Measurements from ENCODE around the gene COQ2. TPM values are rescaled to one million over a fixed set of nuclear protein-coding genes. Genes with fewer than 3 reads are reported as not detected.
"Not testable (repeated sequence)": the region's sequence is repeated elsewhere in the genome, so short reads cannot be mapped to it uniquely, and the experiment has no call there.

COQ2 gene
- 13.9 TPM for polyA plus RNA-seq (2013, experiment 1 of 2; ENCODE audit: insufficient read length)
- 14.0 TPM for polyA plus RNA-seq (2013, experiment 2 of 2; ENCODE audit: insufficient read length)

GRCh38 chr4:83284193-83285054 is at the start of gene COQ2:
Gene COQ2 (minus strand): TSS chr4:83284798. CDS start chr4:83284764, 34 bp downstream.
- DNase-seq = peak; percentile 94

DNA sequence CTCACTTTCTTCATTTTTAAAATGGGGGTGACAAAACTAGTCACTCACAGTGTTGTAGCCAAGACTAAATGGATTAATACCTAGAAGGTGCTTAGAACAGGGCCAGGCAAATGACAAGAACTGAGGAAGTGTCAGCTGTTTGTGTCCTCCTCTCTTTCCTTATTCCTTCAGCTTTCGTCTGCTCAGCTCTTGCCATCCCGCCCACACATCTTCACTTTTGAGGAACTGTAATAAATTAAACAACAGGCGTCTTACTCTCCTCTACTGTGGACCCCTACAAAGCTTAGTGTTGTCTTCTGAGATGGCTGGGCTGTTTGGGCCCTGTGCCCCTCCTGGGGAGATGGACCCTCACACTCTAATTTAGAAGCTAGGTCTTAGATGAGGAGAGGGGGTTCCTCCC is 47.4 kb upstream of the COQ2 start:
- DNase-seq = no peak

- peak; percentile 12 for DNase-seq
Measured at GRCh38 chr4:83329521-83330110, 45.0 kb upstream of the COQ2 start.

- DNase-seq = no peak
Measured at GRCh38 chr4:83328521-83329187, 44.1 kb upstream of the COQ2 start.

GRCh38 chr4:83326546-83326945 is 41.9 kb upstream of the COQ2 start:
- DNase-seq = no peak

GRCh38 chr4:83325306-83325705 is 40.7 kb upstream of the COQ2 start:
- DNase-seq = not testable (repeated sequence)

DNA sequence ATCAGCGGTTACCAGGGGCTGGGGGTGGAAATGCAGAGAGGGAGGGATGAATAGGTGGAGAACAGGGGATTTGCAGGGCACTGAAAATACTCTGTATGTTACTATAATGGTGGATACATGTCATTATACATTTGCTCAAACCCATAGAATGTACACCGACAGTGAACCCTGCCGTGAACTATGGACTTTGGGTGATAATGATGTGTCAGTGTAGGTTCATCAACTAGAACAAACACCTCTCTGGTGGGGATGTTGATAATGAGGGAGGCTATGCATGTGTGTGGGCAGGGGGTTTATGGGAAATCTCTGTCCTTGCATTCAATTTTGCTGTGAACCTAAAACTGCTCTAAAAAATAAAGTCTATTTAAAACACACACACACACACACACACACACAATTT is 38.5 kb upstream of the COQ2 start:
- DNase-seq = no peak

- DNase-seq = peak; percentile 51
Measured at GRCh38 chr4:83320548-83320947, 36.0 kb upstream of the COQ2 start.

GRCh38 chr4:83318666-83319065 is 34.1 kb upstream of the COQ2 start:
- no peak for DNase-seq

DNA sequence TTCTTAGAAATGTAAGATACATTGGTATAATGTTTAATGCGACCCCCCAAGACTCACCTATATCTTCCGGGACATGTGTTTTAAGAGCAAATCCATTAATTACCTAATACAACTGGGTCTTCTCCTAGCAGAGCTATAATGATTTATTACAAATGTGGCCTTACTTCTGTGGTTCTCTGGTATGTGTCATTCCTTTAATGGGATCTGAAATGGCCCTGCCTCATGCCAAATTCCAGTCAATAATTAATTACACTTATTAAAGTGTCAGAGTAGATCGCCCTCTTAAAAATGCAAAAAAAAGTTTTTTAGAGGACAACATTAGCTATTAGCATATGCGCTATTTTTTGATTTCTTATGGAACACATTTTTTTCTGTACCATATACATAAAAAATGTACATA is 33.1 kb upstream of the COQ2 start:
- DNase-seq = no peak

- DNase-seq = no peak
Measured at GRCh38 chr4:83316459-83317165, 32.0 kb upstream of the COQ2 start.

- no peak for DNase-seq
Measured at GRCh38 chr4:83315341-83315870, 30.8 kb upstream of the COQ2 start.

- DNase-seq = no peak
Measured at GRCh38 chr4:83308672-83309071, 24.1 kb upstream of the COQ2 start.

DNA sequence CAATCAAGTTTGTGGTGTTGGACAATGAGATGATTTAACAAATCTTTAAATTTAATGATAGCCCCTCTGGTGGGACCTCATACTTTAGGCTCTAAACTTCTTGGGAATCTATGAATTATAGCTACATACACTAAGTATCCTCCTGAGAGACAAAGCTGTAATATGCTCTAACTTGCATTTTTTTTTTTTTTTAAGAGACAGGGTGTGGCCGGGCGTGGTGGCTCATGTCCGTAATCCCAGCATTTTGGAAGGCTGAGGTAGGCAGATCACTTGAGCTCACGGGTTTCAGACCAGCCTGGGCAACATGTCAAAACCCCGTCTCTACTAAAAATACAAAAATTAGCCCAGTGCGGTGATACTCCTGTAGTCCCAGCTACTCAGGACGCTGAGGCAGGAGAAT is 23.3 kb upstream of the COQ2 start:
- DNase-seq = no peak

GRCh38 chr4:83305187-83305586 is 20.6 kb upstream of the COQ2 start:
- DNase-seq = peak; percentile 7

- no peak for DNase-seq
Measured at GRCh38 chr4:83297548-83298260, 13.1 kb upstream of the COQ2 start.

DNA sequence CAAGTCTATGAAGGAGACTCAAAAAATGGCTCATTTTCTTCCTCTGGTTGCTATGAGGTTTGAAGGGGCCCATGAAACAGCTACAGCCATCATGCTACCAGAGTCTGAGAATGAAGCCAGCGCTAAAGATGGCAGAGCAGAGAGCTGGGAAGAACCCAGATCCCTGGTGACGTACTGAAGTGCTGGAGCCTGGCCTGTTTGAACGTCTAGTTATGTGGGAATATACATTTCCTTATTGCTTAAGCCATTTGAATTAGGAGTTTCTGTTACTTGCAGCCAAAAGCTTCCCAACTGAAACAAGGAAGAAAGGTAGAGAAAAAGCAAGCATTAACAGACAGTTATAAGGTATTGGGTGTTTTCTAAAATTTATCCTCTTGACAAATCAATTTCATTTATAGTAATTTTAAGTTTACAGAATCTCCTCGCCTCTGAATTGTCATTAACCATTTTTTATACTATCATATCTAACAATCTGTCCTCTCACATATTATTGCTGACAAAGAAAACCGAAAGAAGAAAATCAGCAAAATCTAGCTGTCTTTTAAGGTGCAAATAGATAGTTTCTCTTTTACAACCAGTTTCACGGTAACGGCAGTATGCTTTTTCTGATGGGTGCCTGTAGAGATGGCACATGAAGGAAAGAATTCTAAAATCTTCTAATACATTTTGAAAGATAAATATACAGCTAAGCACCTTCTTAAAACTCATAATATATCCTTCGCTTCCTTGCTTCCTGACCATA is 8.9 kb upstream of the COQ2 start:
- DNase-seq = no peak

- not testable (repeated sequence) for DNase-seq
Measured at GRCh38 chr4:83290059-83290774, 5.6 kb upstream of the COQ2 start.

DNA sequence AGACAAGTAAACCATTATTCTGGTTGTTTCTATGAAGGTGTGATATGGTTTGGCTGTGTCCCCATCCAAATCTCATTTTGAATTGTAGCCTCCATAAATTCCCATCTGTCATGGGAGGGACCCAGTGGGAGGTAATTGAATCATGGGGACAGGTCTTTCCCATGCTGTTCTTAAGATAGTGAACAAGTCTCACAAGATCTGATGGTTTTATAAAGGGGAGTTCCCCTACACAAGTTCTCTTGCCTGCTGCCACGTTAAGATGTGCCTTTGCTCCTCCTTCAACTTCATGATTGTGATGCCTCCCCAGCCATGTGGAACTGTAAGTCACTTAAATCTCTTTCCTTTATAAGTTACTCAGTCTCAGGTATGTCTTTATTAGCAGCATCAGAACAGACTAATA is 3.8 kb upstream of the COQ2 start:
- not testable (repeated sequence) for DNase-seq

- DNase-seq = peak; percentile 38
Measured at GRCh38 chr4:83285055-83285407, 433 bp upstream of the COQ2 start.

Data from fibroblast of skin of scalp (primary cell).